ENCODE results near the gene SLC66A2.

Gene SLC66A2

DNA sequence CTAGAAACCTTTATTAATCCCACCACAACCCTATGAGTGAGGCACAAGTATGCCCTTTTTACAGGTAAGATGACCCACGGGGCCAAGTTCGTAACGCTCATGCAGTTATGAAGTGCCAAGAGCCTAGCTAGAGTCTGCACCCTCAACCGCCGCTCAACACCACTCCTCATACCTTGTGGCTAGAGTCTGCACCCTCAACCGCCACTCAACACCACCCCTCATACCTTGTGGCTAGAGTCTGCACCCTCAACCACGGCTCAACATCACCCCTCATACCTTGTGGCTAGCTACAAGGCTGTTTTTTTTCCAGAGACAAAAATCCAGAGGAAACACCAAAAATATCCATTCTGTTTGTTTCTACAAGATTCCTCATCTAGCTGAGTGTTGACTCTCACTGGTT lies 32.3 kb upstream of the SLC66A2 start:
- DNase-seq, result no peak
- Histone ChIP-seq H3K27ac (ENCODE audit: insufficient read depth, low read length, poor library complexity, severe bottlenecking) (no peak overlapping the region), H3K4me3 (ENCODE audit: insufficient read depth, low read depth, low read length, poor library complexity, severe bottlenecking) (no peak overlapping the region), H3K4me1 (ENCODE audit: control insufficient read depth, insufficient read depth, low read length, poor library complexity, severe bottlenecking) (peaks cover 13% of the 10 kb centered on the region), H3K27me3 (replicated peaks; ENCODE audit: control insufficient read depth, insufficient read depth, low read length, poor library complexity, severe bottlenecking) (no peaks in the 10 kb centered on the region), H3K9me3 (ENCODE audit: control insufficient read depth, low read length) (no peaks in the 10 kb centered on the region), H3K36me3 (ENCODE audit: control insufficient read depth, insufficient read depth, low read length) (peaks cover 5% of the 10 kb centered on the region)

- H3K4me1 ChIP-seq (ENCODE audit: control insufficient read depth, insufficient read depth, low read length, poor library complexity, severe bottlenecking), result peaks cover 13% of the 10 kb centered on the region
- no peaks in the 10 kb centered on the region for H3K9me3 ChIP-seq (ENCODE audit: control insufficient read depth, low read length)
- H3K27me3 ChIP-seq (replicated peaks; ENCODE audit: control insufficient read depth, insufficient read depth, low read length, poor library complexity, severe bottlenecking), result no peaks in the 10 kb centered on the region
- no peak overlapping the region for H3K27ac ChIP-seq (ENCODE audit: insufficient read depth, low read length, poor library complexity, severe bottlenecking)
- peaks cover 5% of the 10 kb centered on the region for H3K36me3 ChIP-seq (ENCODE audit: control insufficient read depth, insufficient read depth, low read length)
- H3K4me3 ChIP-seq (ENCODE audit: insufficient read depth, low read depth, low read length, poor library complexity, severe bottlenecking), result no peak overlapping the region
- DNase-seq, result no peak
These were observed 31.8 kb upstream of the SLC66A2 start for GRCh38 chr18:79983253-79983652.

- Histone ChIP-seq H3K9me3 (ENCODE audit: control insufficient read depth, low read length) (no peaks in the 10 kb centered on the region), H3K4me3 (ENCODE audit: insufficient read depth, low read depth, low read length, poor library complexity, severe bottlenecking) (no peak overlapping the region), H3K36me3 (ENCODE audit: control insufficient read depth, insufficient read depth, low read length) (peaks cover 5% of the 10 kb centered on the region), H3K27me3 (replicated peaks; ENCODE audit: control insufficient read depth, insufficient read depth, low read length, poor library complexity, severe bottlenecking) (no peaks in the 10 kb centered on the region), H3K27ac (ENCODE audit: insufficient read depth, low read length, poor library complexity, severe bottlenecking) (no peak overlapping the region), H3K4me1 (ENCODE audit: control insufficient read depth, insufficient read depth, low read length, poor library complexity, severe bottlenecking) (peaks cover 13% of the 10 kb centered on the region)
- DNase-seq, result no peak
These were observed 31.3 kb upstream of the SLC66A2 start for GRCh38 chr18:79982736-79983135.

GRCh38 chr18:79980585-79980984 lies 29.1 kb upstream of the SLC66A2 start:
- Histone ChIP-seq H3K9me3 (ENCODE audit: control insufficient read depth, low read length) (no peaks in the 10 kb centered on the region), H3K27ac (ENCODE audit: insufficient read depth, low read length, poor library complexity, severe bottlenecking) (no peak overlapping the region), H3K4me1 (ENCODE audit: control insufficient read depth, insufficient read depth, low read length, poor library complexity, severe bottlenecking) (peaks cover 4% of the 10 kb centered on the region), H3K36me3 (ENCODE audit: control insufficient read depth, insufficient read depth, low read length) (peaks cover 12% of the 10 kb centered on the region), H3K27me3 (replicated peaks; ENCODE audit: control insufficient read depth, insufficient read depth, low read length, poor library complexity, severe bottlenecking) (no peaks in the 10 kb centered on the region), H3K4me3 (ENCODE audit: insufficient read depth, low read depth, low read length, poor library complexity, severe bottlenecking) (no peak overlapping the region)
- no peak for DNase-seq

DNA sequence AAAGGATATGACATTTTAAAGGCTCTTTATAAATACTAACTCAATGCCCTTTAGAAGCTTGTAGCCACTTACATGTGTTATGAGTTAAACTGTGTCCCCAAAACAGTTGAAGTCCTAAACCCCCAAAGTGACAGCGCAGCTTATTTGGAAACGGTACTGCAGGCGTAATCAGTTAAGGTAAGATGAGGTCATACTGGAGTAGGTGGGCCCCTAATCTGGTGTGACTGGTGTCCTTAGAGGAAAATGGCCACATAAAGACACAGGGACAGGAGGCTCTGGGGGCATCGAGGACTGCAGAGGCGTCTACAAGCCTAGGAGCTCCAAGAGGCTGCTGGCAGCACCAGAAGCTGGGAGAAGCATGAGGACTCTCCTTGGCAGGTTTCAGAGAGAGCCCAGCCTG lies 28.4 kb upstream of the SLC66A2 start:
- Histone ChIP-seq H3K4me1 (ENCODE audit: control insufficient read depth, insufficient read depth, low read length, poor library complexity, severe bottlenecking) (peaks cover 4% of the 10 kb centered on the region), H3K27ac (ENCODE audit: insufficient read depth, low read length, poor library complexity, severe bottlenecking) (no peak overlapping the region), H3K27me3 (replicated peaks; ENCODE audit: control insufficient read depth, insufficient read depth, low read length, poor library complexity, severe bottlenecking) (no peaks in the 10 kb centered on the region), H3K9me3 (ENCODE audit: control insufficient read depth, low read length) (no peaks in the 10 kb centered on the region), H3K36me3 (ENCODE audit: control insufficient read depth, insufficient read depth, low read length) (peaks cover 18% of the 10 kb centered on the region), H3K4me3 (ENCODE audit: insufficient read depth, low read depth, low read length, poor library complexity, severe bottlenecking) (no peak overlapping the region)
- DNase-seq, result no peak

DNA sequence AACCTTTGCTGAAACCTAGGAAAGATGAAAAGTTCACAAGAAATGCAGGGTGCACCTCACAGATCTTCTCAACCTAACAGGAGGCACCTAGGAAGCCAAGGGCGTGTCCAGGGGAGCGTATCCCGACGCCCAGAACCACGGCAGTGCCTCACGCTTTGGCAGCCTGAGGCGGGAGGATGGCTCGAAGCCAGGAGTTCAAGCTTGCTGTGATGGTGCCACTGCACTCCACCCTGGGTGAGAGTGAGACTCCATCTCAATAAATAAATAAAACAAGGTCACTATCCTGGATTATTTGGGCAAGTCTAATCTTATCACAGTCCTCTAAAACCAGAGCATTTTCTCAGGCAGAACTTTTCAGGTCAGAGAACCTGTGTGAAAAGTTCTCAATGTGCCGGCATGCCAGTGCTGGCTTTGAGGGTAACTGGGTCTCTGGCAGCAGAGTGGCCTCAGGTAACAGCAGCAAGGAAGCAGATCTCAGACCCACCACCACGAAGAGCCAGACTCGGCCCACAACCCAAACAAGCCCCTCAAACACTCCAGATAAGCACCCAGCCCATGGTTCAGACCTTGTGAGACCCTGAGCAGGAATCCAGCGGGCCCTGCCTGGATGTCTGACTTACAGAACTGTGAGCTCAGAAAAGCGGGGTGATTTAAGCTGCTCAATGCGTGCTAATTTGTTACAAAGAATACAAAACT lies 24.7 kb upstream of the SLC66A2 start:
- DNase-seq, result no peak
- H3K27me3 ChIP-seq (replicated peaks; ENCODE audit: control insufficient read depth, insufficient read depth, low read length, poor library complexity, severe bottlenecking), result no peaks in the 10 kb centered on the region
- peaks cover 4% of the 10 kb centered on the region for H3K4me1 ChIP-seq (ENCODE audit: control insufficient read depth, insufficient read depth, low read length, poor library complexity, severe bottlenecking)
- no peak overlapping the region for H3K4me3 ChIP-seq (ENCODE audit: insufficient read depth, low read depth, low read length, poor library complexity, severe bottlenecking)
- H3K9me3 ChIP-seq (ENCODE audit: control insufficient read depth, low read length), result no peaks in the 10 kb centered on the region
- peaks cover 44% of the 10 kb centered on the region for H3K36me3 ChIP-seq (ENCODE audit: control insufficient read depth, insufficient read depth, low read length)
- H3K27ac ChIP-seq (ENCODE audit: insufficient read depth, low read length, poor library complexity, severe bottlenecking), result no peak overlapping the region

GRCh38 chr18:79975043-79975442 lies 23.6 kb upstream of the SLC66A2 start:
- peaks cover 50% of the 10 kb centered on the region for H3K36me3 ChIP-seq (ENCODE audit: control insufficient read depth, insufficient read depth, low read length)
- no peak for DNase-seq

DNA sequence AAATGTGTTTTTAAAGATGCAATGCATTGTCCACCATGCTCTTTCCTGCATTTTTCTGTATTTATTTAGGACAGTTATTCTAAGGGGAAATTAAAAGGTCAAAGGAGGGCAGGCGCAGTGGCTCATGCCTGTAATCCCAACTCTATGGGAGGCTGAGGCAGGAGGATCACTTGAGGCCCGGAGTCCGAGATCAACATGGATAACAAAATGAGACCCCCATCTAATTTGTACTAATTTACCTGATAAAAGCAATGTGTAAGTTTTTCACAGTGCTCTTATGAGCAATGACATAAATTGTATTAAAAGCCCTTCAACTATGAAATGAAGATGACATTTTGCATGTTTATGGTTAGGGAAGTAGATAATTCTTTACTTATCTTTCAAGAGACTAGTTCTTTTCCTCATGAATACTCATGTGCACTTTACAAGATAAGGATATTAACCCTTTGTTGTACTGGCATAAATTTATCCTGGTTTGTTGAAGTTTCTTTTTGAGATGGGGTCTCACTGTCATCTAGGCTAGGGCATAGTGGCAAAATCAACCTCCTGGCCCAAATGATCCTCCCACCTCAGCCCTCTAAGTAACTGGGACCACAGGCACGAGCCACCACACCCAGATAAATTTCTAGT lies 22.7 kb upstream of the SLC66A2 start:
- H3K4me1 ChIP-seq (ENCODE audit: control insufficient read depth, insufficient read depth, low read length, poor library complexity, severe bottlenecking), result no peaks in the 10 kb centered on the region
- H3K9me3 ChIP-seq (ENCODE audit: control insufficient read depth, low read length), result no peaks in the 10 kb centered on the region
- H3K4me3 ChIP-seq (ENCODE audit: insufficient read depth, low read depth, low read length, poor library complexity, severe bottlenecking), result no peak overlapping the region
- peaks cover 50% of the 10 kb centered on the region for H3K36me3 ChIP-seq (ENCODE audit: control insufficient read depth, insufficient read depth, low read length)
- H3K27me3 ChIP-seq (replicated peaks; ENCODE audit: control insufficient read depth, insufficient read depth, low read length, poor library complexity, severe bottlenecking), result no peaks in the 10 kb centered on the region
- no peak overlapping the region for H3K27ac ChIP-seq (ENCODE audit: insufficient read depth, low read length, poor library complexity, severe bottlenecking)
- no peak for DNase-seq

More at GRCh38 chr18:79975043-79975442, 23.6 kb upstream of the SLC66A2 start:
- Histone ChIP-seq H3K27ac (ENCODE audit: insufficient read depth, low read length, poor library complexity, severe bottlenecking) (no peak overlapping the region), H3K4me3 (ENCODE audit: insufficient read depth, low read depth, low read length, poor library complexity, severe bottlenecking) (no peak overlapping the region), H3K4me1 (ENCODE audit: control insufficient read depth, insufficient read depth, low read length, poor library complexity, severe bottlenecking) (no peaks in the 10 kb centered on the region), H3K9me3 (ENCODE audit: control insufficient read depth, low read length) (no peaks in the 10 kb centered on the region), H3K27me3 (replicated peaks; ENCODE audit: control insufficient read depth, insufficient read depth, low read length, poor library complexity, severe bottlenecking) (no peaks in the 10 kb centered on the region)

GRCh38 chr18:79973517-79973916 lies 22.1 kb upstream of the SLC66A2 start:
- peaks cover 50% of the 10 kb centered on the region for H3K36me3 ChIP-seq (ENCODE audit: control insufficient read depth, insufficient read depth, low read length)
- H3K4me1 ChIP-seq (ENCODE audit: control insufficient read depth, insufficient read depth, low read length, poor library complexity, severe bottlenecking), result no peaks in the 10 kb centered on the region
- no peak for DNase-seq
- H3K4me3 ChIP-seq (ENCODE audit: insufficient read depth, low read depth, low read length, poor library complexity, severe bottlenecking), result no peak overlapping the region
- H3K9me3 ChIP-seq (ENCODE audit: control insufficient read depth, low read length), result no peaks in the 10 kb centered on the region
- H3K27me3 ChIP-seq (replicated peaks; ENCODE audit: control insufficient read depth, insufficient read depth, low read length, poor library complexity, severe bottlenecking), result no peaks in the 10 kb centered on the region
- no peak overlapping the region for H3K27ac ChIP-seq (ENCODE audit: insufficient read depth, low read length, poor library complexity, severe bottlenecking)

DNA sequence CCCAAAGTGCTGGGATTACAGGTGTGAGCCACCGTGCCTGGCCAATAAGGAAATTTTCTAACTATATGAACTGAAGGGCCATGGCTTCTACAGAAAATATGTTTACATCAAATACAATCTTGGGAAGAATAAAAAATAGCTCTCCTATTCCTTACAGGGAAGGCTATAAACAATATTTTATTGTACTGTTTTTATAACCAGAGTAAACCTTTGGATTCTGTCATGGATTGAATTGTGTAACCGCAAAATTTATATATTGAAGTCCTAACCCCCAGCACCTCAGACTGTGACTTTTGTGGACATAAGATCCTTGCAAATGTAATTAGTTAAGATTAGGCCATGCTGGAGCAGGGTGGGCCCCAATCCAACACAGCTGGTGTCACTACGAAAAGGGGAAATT lies 21.3 kb upstream of the SLC66A2 start:
- Histone ChIP-seq H3K27ac (ENCODE audit: insufficient read depth, low read length, poor library complexity, severe bottlenecking) (no peak overlapping the region), H3K9me3 (ENCODE audit: control insufficient read depth, low read length) (no peaks in the 10 kb centered on the region), H3K27me3 (replicated peaks; ENCODE audit: control insufficient read depth, insufficient read depth, low read length, poor library complexity, severe bottlenecking) (no peaks in the 10 kb centered on the region), H3K36me3 (ENCODE audit: control insufficient read depth, insufficient read depth, low read length) (peaks cover 50% of the 10 kb centered on the region), H3K4me1 (ENCODE audit: control insufficient read depth, insufficient read depth, low read length, poor library complexity, severe bottlenecking) (no peaks in the 10 kb centered on the region), H3K4me3 (ENCODE audit: insufficient read depth, low read depth, low read length, poor library complexity, severe bottlenecking) (no peak overlapping the region)
- DNase-seq, result no peak
